OCI-LY1 (cell line): ENCODE measurements around the gene MSH3.

Experiments
- EZH2 ChIP-seq: fragments of 200-600 bp; sonication (generic), shearing (Covaris generic); IDR thresholded peaks from 2 replicates; pipeline ENCODE4 v1.8.0; 2017; ENCODE audit warnings: borderline replicate concordance, mixed run types, mild to moderate bottlenecking, antibody characterized with exemption, low read length, moderate library complexity, mixed read lengths
- TF ChIP-seq, protein P1 (sequence below): fragments of 200-600 bp; sonication (generic), shearing (Covaris generic); IDR thresholded peaks from 2 replicates; pipeline ENCODE4 v1.5.1; 2017; ENCODE audit warnings: mild to moderate bottlenecking, antibody characterized with exemption, low read length, moderate library complexity, mixed read lengths

DNA sequence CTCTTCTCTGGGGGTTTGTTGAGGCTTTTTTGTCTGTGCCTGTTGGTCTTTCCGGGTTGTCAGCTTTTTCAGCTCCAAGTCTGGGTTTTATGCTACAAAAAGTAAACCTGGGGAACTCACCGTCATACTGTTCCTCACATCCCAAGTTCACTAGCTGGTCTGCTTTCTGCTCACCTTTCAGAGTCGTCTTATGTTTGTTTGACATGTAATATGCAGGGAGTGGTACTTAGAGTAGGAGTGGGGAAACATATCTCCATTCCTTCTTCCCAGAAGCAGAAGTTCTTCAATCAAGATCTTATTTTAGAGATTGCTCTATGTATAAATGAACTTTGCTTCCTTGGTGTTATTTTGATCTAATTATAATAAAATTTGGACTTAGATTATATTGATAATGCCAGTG is 42.0 kb downstream of the MSH3 start:
- TF ChIP-seq, protein P1, sequence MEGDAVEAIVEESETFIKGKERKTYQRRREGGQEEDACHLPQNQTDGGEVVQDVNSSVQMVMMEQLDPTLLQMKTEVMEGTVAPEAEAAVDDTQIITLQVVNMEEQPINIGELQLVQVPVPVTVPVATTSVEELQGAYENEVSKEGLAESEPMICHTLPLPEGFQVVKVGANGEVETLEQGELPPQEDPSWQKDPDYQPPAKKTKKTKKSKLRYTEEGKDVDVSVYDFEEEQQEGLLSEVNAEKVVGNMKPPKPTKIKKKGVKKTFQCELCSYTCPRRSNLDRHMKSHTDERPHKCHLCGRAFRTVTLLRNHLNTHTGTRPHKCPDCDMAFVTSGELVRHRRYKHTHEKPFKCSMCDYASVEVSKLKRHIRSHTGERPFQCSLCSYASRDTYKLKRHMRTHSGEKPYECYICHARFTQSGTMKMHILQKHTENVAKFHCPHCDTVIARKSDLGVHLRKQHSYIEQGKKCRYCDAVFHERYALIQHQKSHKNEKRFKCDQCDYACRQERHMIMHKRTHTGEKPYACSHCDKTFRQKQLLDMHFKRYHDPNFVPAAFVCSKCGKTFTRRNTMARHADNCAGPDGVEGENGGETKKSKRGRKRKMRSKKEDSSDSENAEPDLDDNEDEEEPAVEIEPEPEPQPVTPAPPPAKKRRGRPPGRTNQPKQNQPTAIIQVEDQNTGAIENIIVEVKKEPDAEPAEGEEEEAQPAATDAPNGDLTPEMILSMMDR = no peak
- no peak for TF ChIP-seq EZH2
